ENCODE results near the gene OXSM.

GRCh38 chr3:25775936-25776335 lies 14.0 kb upstream of the OXSM start:
- TF ChIP-seq CTCF (IDR thresholded peaks at IDR 0.05) (no peak), POLR2A (IDR thresholded peaks at IDR 0.05) (no peak)
